WTC11 (cell line): ENCODE measurements around the gene RAC2.

Experiments
- CBFB ChIP-seq: sonication (generic); formaldehyde crosslinking; IDR thresholded peaks from 2 replicates; pipeline ENCODE4 v1.8.1; 2022; ENCODE audit warnings: mild to moderate bottlenecking, low read depth, missing genetic modification reagents
- HMGXB4 ChIP-seq: sonication (generic); formaldehyde crosslinking; IDR thresholded peaks from 2 replicates; pipeline ENCODE4 v1.8.1; 2023; ENCODE audit warnings: mild to moderate bottlenecking, moderate library complexity, missing genetic modification reagents
- ZBTB43 ChIP-seq: sonication (generic); formaldehyde crosslinking; IDR thresholded peaks from 2 replicates; pipeline ENCODE4 v1.8.1; 2023; ENCODE audit warnings: mild to moderate bottlenecking, missing genetic modification reagents

GRCh38 chr22:37239336-37240239 is 4.5 kb downstream of the RAC2 start:
- no peak for TF ChIP-seq CBFB (CRISPR knock-in tag)
- no peak for TF ChIP-seq ZBTB43 (CRISPR knock-in tag)
- no peak for TF ChIP-seq HMGXB4 (CRISPR knock-in tag)
